ENCODE measurements around the gene MFAP5. TPM values are rescaled to one million over a fixed set of nuclear protein-coding genes. Genes with fewer than 3 reads are reported as not detected.
A peak's percentile ranks its signal among the peaks of the same experiment; 100 is the strongest.

MFAP5 gene
- total and polyA plus RNA-seq, 8 donors: 0.35 to 12.0 (median 1.1) TPM

DNA sequence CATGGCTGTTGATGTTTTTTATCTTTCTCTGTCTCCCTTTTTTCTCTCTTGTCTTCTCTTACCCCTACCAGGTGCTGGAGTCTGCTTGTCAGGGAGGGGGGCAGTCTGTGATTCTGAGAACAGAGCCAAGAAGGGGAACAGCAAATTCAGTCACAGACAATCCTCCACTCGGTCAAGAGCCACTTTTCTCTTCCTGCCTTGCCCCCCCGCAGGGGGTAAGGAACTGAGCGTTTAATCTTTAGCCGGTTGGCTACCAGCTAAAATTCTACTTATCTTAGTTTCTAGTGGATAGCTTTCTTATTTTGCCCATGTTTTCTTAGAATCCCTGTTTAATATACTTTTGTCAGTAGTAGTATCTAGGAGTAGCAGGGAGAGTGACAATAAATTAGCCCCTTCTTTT is 37.1 kb upstream of the MFAP5 start:
- Histone ChIP-seq H3K4me3 (no peak overlapping the region), H3K27ac (no peak overlapping the region), H3K36me3 (no peaks in the 10 kb centered on the region), H3K4me1 (peaks cover 9 to 24% of the 10 kb centered on the region in 2 donors), H3K27me3 (peaks cover 0 to 5% of the 10 kb centered on the region in 2 donors), H3K9me3 (no peaks in the 10 kb centered on the region)
- DNase-seq (no peak), ATAC-seq (no peak)
- TF ChIP-seq, protein P1, sequence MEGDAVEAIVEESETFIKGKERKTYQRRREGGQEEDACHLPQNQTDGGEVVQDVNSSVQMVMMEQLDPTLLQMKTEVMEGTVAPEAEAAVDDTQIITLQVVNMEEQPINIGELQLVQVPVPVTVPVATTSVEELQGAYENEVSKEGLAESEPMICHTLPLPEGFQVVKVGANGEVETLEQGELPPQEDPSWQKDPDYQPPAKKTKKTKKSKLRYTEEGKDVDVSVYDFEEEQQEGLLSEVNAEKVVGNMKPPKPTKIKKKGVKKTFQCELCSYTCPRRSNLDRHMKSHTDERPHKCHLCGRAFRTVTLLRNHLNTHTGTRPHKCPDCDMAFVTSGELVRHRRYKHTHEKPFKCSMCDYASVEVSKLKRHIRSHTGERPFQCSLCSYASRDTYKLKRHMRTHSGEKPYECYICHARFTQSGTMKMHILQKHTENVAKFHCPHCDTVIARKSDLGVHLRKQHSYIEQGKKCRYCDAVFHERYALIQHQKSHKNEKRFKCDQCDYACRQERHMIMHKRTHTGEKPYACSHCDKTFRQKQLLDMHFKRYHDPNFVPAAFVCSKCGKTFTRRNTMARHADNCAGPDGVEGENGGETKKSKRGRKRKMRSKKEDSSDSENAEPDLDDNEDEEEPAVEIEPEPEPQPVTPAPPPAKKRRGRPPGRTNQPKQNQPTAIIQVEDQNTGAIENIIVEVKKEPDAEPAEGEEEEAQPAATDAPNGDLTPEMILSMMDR (IDR thresholded peaks at IDR 0.05): no peak
- intact Hi-C loops (cut with DNase I): no loop called here

DNA sequence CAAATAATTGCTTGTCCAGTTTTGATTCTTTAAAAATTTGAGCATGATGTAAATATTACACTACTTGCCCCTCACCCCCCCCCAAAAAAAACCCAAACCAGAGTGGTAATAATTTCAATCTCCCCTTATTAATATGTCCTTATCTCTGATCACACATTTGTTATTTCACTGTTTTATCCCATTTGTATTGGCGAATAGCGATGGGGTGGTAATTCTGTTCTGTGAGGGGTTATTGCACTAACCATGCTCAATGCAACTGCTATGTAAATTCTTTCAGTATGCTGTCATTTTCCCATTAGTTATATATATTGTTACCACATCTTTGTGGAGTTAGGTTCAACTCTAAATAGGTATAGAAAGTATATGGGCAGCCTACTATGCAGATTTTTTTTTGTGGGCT is 36.3 kb upstream of the MFAP5 start:
- TF ChIP-seq, protein P1 (IDR thresholded peaks at IDR 0.05): no peak
- peaks cover 9 to 24% of the 10 kb centered on the region in 2 donors for H3K4me1 ChIP-seq
- intact Hi-C loops (cut with DNase I): no loop called here
- DNase-seq (no peak), ATAC-seq (no peak)
- peaks cover 0 to 5% of the 10 kb centered on the region in 2 donors for H3K27me3 ChIP-seq
- no peaks in the 10 kb centered on the region for H3K9me3 ChIP-seq
- H3K27ac ChIP-seq: no peak overlapping the region
- H3K36me3 ChIP-seq: no peaks in the 10 kb centered on the region
- peak overlapping the region; percentile 93 to 97 for H3K4me3 ChIP-seq

- Histone ChIP-seq H3K9me3 (no peaks in the 10 kb centered on the region), H3K4me1 (peaks cover 9 to 24% of the 10 kb centered on the region in 2 donors), H3K27me3 (peaks cover 0 to 5% of the 10 kb centered on the region in 2 donors), H3K27ac (peak overlapping the region; percentile 81 to 93), H3K4me3 (peak overlapping the region; percentile 93 to 97), H3K36me3 (no peaks in the 10 kb centered on the region)
- intact Hi-C loops (cut with DNase I): no loop called here
- ATAC-seq: peak; percentile 55
- TF ChIP-seq, protein P1 (IDR thresholded peaks at IDR 0.05): no peak
- peak in 3 of 4 donors; percentile 76 to 91 (median 77) for DNase-seq
These were observed 35.7 kb upstream of the MFAP5 start for GRCh38 chr12:8698132-8698851.

- Histone ChIP-seq H3K27ac (peak within 1 kb of the TSS; percentile 83 to 93), H3K9me3 (no peaks in the 10 kb centered on the region), H3K36me3 (no peaks in the 10 kb centered on the region), H3K4me3 (peak within 1 kb of the TSS; percentile 93 to 97), H3K4me1 (peaks cover 9 to 30% of the 10 kb centered on the region in 2 donors), H3K27me3 (peaks cover 0 to 5% of the 10 kb centered on the region in 2 donors)
- intact Hi-C loops (cut with DNase I): no loop called here
- peak; percentile 84 for ATAC-seq
- peak; percentile 82 to 95 (median 94) for DNase-seq
- TF ChIP-seq, protein P1 (IDR thresholded peaks at IDR 0.05): no peak
These were observed 35.0 kb upstream of the MFAP5 start, which contains the start of gene RIMKLB for GRCh38 chr12:8697476-8698131. Gene RIMKLB (plus strand): TSS chr12:8697991. CDS start chr12:8713867, 15,876 bp downstream.

DNA sequence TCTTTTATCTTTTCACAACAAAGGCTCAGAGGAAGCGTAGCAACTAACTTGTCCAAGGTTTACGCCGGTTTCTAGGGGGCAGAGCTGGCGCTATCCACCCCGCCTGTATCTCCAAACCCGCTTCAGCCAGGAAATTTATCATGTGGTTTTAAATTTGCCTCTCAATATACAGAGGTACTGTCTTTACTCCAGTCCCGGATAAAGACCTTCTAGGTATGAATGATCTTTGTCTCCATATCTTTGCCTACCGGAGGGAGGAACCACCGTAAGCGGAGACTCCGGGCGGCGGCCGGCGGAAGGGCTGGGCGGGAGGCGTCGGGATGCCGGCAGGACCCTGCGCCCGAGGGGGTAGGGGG is 34.5 kb upstream of the MFAP5 start:
- H3K4me1 ChIP-seq: peaks cover 12 to 35% of the 10 kb centered on the region in 2 donors
- ATAC-seq: peak; percentile 23
- peak overlapping the region; percentile 93 to 97 for H3K4me3 ChIP-seq
- no peaks in the 10 kb centered on the region for H3K9me3 ChIP-seq
- intact Hi-C loops (cut with DNase I): no loop called here
- no peaks in the 10 kb centered on the region for H3K36me3 ChIP-seq
- H3K27ac ChIP-seq: peak overlapping the region; percentile 83 to 93
- peaks cover 0 to 5% of the 10 kb centered on the region in 2 donors for H3K27me3 ChIP-seq
- TF ChIP-seq, protein P1 (IDR thresholded peaks at IDR 0.05): no peak
- peak in 3 of 4 donors; percentile 61 to 86 (median 77) for DNase-seq
